Inflammatory macrophage treated with lipopolysaccharide for 4 hours (primary cell): ENCODE results near the gene KPNA2.
"Not testable (repeated sequence)": the region's sequence is repeated elsewhere in the genome, so short reads cannot be mapped to it uniquely, and the experiment has no call there.

Experiments
- DNase-seq: peaks from one replicate; pipeline ENCODE4 v3.0.0-alpha.2; 2020

The KPNA2 gene

DNA sequence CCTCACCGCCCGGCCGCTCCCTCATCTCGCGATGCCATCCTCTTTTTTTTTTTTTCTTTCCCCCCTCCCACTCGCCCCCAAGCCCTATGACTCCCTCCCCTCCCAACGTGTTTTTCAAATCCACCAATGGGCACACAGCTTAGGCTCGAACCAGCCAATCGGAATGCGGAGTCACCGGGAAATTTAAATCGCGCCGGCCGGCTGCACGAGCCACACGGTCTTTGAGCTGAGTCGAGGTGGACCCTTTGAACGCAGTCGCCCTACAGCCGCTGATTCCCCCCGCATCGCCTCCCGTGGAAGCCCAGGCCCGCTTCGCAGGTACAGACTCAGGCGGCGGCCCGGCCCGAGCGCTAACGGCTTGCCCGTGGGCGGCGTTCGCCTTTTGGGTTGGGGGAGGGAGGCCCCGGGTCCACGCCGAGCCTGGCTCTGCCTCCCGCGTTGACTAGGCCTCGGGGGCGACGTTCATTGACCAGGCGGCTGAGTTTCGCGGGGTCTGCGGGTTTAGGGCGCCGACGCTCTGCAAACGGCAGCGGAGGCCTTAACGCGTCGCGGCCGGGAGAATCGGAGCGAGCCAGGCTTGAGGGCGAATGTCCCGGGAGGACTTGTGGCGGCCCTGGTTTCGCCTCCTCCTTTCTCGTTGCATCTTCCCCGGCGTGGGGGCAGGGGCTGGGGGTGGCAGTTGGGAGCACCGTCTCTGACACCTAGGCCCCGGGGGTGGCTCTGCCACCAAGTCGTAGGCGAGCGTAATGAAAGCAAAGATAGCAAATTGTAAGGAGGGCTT lies at the start of gene KPNA2:
Gene KPNA2, plus strand, starts transcription at position 213 of the 781 bp plus-strand sequence. CDS start 1,398 bp downstream, outside the sequence.
- peak; percentile 99 for DNase-seq

DNA sequence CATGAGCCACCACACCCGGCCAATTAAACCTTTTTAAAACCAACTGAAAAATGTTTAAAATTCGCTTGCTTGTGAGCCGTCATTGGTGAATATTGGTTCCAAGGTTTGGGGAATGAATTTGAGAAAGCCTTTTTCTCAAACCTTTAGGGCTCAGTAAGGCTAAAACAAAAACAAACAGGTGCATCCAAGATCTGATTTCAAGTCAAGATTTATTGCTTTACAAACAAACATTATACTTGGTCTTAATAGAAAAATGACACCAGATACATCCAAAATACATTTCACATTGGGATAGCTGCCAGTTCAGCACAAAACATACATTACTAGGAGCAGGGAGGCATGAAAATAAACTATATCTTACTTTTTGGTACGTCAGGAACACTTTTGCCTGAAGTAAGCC lies 44.6 kb upstream of the KPNA2 start:
- DNase-seq, result no peak

DNA sequence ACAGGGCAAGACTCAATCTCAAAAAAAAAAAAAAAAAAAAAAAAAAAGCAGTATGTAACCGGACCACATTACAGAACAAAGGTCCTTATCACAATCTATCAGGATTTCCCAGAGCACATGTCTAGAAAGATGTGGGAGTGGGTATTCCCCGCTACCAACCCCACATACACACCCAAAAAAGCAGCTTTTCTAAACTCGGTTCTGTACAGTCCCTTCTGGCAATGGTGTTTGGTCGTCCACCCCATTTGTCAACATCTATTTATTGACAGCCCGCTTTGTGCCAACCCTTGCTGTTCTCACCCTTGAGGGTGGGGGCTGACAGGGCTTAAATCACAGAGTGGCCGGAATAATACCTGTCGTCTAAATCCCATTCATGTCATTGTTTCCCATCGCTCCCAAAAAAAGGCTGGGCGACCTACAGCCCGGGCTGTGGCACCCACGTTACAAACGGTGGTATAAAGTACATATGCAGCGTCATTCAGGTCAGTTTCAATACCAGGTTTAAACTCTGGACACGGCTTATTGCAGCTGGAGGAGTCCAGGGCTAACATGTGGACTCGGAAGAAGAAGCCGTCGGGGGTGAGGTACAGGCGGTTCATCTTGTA lies 42.9 kb upstream of the KPNA2 start:
- peak; percentile 54 for DNase-seq

DNA sequence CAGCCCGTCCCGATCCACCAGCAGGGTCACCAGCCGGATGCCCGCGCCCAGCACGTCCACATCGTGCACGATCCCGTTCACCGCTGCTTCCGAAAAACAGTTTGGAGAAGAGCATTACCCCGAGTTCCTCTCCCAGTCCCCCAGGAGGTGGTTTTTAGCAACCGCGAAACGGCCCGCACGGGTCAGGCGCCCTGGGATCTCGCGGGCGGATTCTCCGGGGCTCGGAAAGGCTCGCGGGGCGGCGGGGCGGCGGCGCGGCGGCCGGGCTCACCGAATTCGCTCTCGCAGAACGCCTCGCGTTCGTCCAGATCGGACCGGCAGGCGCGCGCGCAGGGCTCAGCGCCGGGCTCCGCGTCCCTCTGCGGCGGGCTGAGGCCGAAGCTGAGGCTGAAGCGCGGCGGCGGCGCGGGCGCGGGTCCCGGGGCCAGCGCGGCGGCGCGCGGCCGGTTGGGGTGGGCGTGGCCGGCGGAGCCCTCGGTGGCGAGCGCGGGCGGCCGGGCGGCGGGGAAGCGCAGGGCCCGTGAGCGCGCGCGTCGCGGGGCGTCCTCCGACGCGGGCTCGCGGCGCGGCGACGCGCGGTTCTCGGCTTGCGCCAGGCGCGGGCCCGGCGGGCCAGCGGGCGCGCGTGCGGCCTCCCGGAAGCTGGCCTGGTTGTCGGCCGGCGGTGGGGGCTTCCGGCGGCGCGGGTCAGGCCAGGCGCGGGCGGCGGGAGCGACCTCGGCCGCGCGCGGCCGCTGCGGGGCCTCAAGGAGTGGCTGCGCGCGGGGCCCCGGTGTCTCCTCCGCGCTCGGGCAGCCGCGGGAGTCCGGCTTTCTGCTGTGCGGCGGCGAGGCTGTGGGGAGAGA lies 42.2 kb upstream of the KPNA2 start:
- peak; percentile 90 for DNase-seq

DNA sequence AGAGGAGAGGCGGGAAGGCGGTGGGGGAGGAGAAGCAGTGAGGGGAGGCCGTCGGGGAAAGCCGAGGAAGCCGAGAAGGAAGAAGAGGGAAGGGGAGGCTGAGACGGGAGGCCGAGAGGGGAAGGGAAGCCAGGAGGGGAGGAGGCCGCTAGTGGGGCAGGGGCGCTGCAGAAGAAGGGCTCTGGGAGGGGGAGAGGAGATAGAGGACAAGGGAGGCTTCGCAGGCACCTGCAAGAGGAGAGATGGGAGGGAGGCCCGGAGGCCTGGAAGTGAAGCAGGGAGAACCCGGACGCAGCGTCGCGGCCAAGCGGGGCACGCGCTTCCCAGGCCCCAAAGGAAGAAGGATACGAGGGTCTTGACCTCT lies 41.6 kb upstream of the KPNA2 start:
- DNase-seq, result no peak

DNA sequence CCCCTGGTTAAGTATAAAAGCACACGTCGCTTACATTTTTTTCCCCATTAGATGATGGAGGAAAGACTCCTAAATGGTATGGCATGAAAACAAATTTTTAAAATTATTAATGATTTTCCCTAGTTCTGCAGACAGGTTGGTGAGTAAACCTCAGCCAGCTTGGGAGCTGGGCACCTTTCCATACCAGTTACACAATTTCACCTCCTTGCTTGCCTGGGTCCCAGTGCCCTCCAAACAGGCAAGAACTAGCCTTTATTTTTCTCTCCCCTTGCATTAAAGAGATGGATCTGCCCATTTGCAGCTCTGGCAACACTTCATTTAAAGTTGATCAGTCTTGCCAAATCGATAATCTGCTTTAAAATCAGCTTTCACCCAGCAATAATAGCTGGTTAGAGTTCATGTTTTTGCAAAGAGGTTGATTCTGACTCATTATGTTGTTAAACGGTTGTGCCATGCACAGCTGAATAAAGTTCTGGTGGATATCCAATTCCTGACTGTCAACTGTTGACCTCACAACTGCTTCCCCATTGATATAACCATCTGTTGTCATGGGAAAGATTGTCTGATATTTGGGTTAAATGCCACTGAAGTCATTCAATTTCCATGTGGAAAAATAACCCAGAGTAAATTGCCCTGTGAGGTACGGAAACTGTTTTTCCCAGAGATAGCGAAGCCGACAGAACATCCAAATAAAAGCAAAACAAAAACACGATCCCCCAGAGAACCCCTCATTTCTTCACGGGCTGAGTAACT lies 40.5 kb upstream of the KPNA2 start:
- DNase-seq, result peak; percentile 62

DNA sequence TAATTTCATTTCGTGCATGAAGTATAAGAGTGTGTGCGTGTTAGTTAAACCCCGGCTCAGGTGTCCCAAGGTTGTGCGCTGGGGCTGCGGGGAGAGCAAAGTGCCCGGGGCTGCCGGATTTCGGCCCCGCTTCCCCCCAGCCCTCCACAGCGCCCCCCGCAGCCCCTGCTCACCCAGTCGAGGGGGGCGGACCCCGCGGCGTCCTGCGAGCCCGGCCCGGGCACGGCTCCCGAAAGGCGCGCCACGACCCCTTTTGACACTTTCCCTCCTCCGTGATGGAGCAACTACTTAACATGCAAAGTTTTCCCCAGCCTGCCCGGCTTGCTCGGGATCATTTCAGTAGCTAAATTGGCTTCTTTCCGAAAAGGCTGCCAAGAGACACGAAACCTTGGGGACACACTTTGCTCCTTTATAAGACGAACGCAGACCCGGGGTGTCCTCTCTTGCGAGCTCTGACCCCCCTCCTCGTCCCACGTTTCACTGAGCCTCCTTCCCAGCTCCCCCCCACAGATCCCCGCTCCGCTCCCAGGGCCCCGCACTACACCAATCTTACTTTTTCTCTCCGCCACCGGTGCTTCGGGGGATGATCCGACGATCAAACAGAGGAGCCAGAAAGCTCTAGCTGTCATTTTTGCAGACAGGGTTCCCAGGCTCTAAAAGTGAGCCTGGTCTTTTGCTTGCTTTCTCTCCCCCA lies 39.8 kb upstream of the KPNA2 start:
- DNase-seq, result peak; percentile 2

DNA sequence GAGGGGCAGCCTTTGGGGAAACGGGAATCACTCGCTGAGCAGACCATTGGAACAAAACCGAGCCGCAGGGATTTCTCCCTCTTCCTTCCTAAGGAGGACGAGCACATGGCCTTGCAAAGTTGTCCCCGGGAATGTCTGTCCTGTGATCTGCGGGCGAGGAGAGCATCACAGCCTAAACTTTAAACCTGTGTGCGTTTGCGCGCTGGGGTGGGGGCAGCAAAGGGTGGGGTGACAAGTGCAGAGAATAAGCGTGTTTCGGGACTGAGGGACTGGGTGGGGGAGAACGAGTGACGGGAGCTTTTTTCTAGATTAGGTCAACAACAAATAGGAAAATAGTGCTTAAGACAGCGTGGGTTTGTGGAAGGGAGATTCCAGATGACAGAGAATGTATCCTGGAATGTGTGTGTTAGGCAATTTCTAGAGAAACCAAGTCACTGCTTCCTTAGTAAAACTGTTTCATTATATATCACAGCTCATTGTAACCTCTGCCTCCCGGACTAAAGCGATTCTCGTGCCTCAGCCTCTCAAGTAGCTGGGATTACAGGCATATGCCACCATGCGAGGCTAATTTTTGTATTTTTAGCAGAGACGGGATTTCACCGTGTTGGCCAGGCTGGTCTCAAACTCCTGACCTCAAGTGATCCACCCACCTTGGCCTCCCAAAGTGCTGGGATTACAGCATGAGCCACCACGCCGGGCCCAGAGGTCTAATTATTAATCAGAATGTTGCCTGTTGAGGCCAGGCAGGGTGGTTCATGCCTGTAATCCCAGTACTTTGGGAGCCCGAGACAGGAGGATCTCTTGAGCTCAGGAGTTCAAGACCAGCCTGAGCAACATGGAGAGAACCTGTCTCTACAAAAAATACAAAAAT lies 39.0 kb upstream of the KPNA2 start, which contains the start of gene C17orf58:
Gene C17orf58, minus strand, starts transcription at position 169 of the 871 bp plus-strand sequence. CDS start 271 bp downstream, outside the sequence.
- peak; percentile 83 for DNase-seq

DNA sequence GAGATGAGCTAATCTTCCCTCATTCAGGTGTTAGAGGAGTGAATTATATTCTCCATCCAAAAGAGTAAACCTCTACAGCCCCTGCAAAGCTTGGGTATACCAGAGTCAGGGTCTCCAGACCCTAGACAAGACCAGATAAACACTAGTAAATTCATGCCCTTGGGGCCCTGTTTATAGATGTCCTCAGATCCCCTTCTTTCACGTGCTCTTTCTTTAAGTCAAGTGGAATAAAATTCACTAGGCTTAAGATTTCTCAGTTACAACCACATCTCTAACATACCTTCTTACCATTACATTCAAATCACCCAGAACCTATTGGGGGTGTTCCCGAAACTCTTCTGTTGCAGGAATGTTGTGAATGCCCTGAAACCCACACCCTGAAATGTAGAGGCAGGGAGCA lies 37.1 kb upstream of the KPNA2 start:
- no peak for DNase-seq

DNA sequence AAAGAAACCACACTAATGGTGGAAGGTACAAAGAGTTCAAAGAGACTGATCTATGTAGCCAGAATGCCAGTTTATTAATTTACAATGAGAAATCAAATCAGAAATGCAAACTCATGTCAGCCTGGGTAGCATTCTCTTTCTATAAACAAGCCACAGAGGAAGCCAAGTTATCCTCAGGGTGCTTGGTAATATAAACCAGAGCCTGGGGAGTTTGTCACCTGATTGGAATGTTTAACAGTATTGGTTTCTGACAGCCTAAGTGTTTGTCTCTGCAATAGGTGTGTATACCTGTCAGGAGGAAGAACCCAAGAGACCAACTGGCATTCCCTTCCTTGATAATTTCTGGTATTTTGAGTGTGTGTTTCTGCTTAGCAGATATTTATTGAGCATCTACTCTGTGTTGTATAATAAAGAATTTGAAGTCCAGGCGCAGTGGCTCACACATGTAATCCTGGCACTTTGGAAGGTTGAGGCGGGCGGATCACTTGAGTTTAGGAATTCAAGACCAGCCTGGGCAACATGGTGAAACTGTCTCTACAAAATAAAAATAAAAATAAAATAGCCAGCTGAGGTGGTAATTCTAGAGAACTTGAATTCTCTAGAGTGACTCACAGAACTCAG lies 36.1 kb upstream of the KPNA2 start:
- no peak for DNase-seq

DNA sequence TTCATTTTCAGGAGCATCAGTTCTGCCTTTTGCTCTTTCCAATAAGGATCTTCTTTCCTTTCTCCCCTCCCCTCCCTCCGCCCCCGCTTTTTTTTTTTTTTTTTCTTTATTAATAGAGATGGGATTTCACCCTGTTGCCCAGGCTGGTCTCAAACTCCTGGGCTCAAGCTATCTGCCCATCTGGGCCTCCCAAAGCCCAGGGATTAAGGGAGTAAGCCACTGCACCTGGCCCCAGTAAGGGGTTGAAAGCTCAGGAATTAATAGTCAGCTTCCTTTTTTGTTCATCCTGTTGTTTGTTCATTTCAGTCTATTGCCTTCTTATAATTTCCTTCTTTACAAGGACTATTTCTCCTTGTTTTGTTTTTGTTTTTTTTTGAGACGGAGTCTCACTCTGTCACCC lies 31.3 kb upstream of the KPNA2 start:
- DNase-seq, result no peak

DNA sequence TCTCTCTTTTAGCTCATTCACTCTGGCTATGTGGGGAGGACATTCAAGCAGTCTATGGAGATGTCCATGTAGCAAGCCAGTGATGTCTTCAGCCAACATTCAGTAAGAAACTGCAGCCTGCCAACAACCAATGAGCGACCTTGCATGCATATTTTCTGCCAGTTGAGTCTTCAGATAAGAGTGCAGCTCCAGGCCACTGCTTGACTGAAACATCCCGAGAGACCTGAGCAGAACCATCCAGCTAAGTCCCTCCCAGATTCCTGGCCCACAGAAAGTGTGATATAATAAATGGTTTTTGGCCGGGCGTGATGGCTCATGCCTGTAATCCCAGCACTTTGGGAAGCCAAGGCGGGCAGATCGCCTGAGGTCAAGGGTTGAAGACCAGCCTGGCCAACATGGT lies 28.7 kb upstream of the KPNA2 start:
- no peak for DNase-seq

DNA sequence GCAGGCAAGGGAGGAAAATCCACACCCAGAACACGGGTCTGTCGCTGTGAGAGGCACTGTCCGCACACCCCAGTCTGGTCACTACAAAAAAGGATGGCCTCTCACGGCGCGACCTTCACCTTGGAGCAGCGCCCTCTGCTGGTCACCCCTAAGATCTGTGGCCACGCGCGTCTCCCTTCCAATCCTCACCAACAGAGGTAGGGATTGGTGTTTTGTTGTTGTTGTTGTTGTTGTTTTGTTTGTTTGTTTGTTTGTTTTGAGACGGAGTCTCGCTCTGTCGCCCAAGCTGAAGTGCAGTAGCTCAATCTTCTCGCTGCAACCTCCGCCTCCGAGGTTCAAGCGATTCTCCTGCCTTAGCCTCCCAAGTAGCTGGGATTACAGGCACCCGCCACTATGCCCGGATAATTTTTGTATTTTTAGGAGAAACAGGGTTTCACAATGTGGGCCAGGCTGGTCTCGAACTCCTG lies 24.3 kb upstream of the KPNA2 start:
- peak; percentile 62 for DNase-seq

DNA sequence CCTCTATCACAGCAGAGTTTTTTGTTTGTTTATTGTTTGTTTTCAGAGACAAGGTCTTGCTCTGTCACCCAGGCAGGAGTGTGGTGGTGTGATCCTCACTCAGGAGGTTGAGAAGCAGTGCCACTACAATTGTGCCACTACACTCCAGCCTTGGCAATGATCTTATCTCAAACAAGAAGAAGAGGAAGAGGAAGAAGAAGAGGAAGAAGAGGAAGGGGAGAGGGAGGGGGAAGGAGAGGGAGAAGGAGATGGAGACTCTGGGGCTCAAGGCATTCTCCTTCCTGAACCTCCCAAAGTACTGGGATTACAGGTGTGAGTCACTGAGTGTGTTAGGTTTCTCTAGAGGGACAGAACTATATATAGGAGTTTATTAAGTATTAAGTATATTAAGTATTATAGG lies 22.1 kb upstream of the KPNA2 start:
- no peak for DNase-seq

DNA sequence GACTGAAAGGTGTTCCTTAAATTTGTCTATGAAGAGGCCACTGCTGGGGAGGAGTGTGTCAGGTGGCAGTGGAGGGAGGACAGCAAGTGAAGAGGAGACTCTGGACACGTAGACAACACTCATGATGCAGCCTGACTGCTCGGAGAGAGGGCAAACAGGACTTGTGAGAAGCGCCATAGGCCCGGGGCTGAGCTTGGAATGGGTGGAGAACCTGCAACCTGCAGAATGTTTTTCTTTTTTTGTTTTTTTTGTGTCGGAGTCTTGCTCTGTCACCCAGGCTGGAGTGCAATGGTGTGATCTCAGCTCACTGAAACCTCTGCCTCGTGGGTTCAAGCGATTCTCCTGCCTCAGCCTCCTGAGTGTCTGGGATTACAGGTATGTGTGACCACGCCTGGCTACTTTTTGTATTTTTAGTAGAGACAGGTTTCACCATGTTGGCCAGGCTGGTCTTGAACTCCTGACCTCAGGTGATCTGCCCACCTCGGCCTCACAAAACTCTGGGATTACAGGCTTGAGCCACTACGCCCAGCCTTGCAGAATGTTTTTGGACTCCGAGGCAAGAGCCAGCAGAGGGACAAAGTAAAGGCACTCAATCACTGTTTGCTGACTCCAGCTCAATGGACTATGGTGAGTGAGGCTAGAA lies 20.3 kb upstream of the KPNA2 start:
- DNase-seq, result no peak

DNA sequence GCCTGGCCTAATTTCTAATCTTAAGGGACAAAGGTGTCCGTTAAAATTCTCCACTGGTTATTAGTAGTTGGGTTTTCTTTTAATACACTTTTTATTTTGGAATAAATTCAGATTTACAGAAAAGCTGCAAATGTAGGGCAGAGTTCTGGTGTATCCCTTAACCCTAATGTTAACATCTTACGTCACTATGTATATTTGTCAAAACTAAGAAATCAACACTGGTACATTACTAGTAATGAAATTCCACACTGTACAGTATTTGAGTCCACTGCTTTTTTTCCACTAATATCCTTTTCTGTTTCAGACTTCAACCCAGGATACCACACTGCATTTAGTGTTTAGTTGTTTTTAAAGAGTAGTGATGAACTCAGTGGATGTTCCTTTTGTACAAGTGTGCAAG lies 18.7 kb upstream of the KPNA2 start:
- DNase-seq, result no peak

DNA sequence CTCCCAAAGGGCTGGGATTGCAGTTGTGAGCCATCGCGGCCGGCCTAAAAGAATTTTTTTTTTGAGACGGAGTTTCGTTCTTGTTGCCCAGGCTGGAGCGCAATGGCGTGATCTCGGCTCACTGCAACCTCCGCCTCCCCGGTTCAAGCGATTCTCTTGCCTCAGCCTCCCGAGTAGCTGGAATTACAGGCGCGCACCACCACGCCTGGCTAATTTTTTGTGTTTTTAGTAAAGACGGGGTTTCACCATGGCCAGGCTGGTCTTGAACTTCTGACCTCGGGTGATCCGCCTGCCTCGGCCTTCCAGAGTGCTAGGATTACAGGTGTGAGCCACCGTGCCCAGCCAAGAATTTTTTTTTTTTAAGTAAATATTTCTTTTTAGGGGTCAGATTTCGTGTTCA lies 17.0 kb upstream of the KPNA2 start:
- not testable (repeated sequence) for DNase-seq

DNA sequence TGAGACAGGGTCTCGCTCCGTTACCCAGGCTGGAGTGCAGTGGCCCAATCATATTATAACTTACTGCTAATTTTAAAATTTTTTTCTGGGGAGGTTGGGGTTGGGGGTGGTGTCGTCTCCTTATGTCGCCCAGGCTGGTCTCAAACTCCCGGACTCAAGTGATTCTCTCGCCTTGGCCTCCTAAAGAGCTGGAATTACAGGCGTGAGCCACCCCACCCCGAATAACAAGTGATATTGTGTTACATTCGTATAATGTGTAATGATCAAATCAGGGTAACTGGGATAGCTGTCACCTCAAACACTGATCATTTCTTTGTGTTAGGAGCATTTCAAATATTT lies 16.2 kb upstream of the KPNA2 start:
- no peak for DNase-seq

DNA sequence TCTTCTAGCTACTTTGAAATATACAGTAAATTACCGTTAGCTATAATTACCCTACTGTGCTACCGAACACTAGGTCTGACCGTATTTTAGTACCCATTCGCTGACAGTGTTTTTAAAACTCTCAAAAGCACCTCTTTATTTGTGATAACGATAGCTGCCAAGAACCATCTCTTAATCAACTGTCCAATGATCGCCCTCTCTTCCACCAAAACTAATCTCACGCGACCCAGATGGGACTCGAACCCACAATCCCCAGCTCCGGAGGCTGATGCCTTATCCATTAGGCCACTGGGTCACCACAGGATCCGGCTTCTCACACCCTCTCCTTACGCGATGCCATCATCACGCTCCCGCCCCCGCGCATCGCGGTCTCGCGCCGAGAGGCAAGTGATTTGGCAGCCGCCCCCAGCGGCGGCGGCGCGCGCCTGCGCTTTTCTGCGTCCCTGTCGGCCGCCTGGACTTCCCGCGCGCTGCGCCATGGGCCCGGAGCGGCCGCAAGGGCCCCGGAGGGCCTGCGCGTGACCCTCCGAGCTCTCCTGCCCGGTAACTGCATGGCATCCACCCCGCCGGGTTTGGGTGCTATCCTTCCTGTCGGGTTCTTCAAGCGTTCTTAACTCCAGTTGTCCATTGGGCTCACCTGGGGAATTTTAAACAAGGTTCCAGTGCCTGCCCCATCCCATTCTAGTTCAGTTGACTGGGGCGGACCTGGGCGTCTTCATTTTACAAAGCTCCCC lies 15.7 kb upstream of the KPNA2 start:
- DNase-seq, result peak; percentile 98

DNA sequence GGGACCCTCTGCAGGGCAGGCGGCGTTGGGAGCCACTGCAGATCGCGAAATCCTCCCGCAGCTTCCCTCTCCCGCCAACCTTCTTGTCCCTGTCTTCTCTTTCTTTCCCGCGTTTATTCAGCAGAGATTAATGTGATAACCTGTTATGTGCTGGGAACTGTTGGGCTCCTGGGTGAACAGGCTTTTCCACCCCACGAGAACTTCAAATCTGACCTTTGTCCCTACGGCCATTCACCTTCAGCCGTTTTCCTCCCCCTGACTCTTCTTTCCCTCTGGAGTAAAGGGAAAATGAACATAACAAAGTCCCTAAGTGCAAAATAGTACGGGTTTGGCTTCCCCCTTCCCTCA lies 15.2 kb upstream of the KPNA2 start:
- no peak for DNase-seq
